ENCODE results near the gene GARRE1.

GARRE1 gene

GRCh38 chr19:34299576-34299975 lies 45.2 kb downstream of the GARRE1 start:
- no peak for DNase-seq

GRCh38 chr19:34300380-34300779 lies 46.0 kb downstream of the GARRE1 start:
- no peak for DNase-seq

- no peak for DNase-seq
These were observed 46.6 kb downstream of the GARRE1 start for GRCh38 chr19:34300962-34301361.

Measured in SW 1271 (cell line).